SK-N-DZ (cell line): ENCODE measurements around the gene ANKZF1.

ENCODE experiments used
- DNase-seq: peaks from one replicate; pipeline ENCODE4 v3.0.0-alpha.2; 2015; ENCODE audit warnings: low spot score

Gene ANKZF1

DNA sequence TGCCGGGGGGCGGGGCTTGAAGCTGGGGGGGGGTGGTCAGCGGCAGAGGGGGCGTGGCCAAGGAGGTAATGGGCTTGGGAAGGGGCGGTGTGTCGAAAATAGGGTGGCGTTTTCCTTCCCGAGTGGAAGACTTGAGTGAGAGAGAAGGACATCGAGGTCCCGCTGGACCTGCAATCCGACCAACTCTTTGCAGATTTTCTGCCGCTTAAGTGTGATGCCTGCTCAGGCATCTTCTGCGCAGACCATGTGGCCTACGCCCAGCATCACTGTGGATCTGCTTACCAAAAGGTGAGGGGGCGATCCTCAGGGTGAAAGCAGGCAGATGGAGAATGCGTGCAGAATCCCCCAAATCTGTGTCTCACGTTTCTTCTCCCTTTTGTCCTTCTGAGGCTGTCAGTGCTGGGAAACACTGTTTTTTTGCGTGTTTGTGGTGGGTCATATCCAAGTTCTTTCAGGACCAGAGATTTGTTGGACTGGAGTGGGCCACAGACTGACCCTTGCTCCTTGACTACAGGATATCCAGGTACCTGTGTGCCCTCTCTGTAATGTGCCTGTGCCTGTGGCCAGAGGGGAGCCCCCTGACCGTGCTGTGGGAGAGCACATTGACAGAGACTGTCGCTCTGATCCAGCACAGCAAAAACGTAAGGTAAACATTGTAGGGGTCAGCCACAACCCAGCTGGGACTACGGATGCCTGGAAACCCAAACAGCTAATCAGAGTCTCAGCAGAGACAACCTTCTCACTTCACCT is 22.3 kb upstream of the ANKZF1 start:
- no peak for DNase-seq

- no peak for DNase-seq
Measured at GRCh38 chr2:219207884-219208740, 21.5 kb upstream of the ANKZF1 start.

GRCh38 chr2:219209236-219210195 is 20.1 kb upstream of the ANKZF1 start:
- no peak for DNase-seq

- no peak for DNase-seq
Measured at GRCh38 chr2:219210196-219210885, 19.3 kb upstream of the ANKZF1 start.

DNA sequence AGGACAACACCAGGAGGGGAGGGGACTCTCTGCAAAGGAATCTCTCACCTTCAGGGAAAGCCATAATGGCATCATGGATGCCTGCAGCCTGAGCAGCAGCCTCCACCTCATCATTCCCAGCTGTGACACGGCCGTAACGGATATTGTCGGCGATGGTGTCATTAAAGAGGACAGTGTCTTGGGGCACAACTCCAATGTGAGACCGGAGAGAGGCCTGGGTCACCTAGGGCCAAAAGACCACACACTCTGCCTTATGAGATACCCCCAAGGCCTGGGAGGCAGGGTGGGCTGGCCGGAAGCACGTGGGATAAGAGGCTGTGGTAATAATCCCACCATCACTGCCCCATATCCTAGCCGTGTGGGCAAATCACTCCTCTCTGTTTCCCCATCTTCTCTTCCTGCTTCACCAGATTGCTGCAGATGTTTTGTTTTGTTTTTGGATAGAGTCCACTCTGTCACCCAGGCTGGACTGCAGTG is 18.7 kb upstream of the ANKZF1 start:
- DNase-seq: no peak

DNA sequence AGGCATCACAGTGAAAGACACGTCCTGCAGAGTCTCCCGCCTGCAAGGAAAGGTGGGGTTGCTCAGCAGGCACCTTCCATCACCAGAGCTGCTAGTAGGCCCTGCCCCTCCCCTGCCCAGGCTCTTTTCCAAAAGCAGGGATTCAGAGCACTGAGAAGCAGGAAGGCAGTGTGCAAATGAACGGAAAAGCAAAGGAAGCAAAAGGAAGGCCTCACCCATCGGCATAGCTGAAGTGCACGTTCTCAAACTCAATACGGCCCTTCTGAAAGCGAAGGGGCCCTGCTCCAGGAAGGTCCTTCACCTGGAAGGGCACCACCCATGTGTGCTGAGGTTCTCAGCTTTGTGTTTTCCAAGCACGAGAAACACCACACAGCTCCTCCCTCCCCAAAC is 16.6 kb upstream of the ANKZF1 start:
- DNase-seq: no peak

DNA sequence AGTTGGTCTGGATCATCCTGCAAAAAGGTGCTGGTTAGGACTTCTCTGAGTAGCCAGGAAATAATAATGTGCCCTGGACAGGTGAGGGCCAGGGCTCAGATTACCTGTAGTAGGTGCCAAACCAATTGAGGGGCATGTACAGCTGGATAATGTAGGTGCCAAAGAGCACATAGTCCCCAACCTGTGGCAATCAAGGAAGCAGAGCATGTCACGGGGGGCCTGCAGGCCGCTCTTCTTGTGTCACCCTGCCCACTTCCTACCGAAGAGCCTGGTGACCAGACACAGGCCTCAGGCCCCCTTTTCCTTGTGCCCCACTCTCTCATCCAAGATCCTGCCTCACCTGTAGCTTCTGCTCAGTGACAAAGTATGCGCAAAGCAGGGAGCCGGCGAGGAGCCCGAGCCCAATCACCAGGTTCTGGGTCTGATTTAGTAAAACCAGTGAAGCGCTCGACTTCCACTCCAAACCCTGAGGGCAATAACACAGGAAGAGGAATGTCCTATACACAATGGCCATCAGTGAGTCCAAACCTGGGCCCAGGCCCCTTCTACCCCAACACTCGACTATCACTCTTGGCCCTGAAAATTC is 16.0 kb upstream of the ANKZF1 start:
- DNase-seq: no peak

GRCh38 chr2:219214141-219214540 is 15.5 kb upstream of the ANKZF1 start:
- no peak for DNase-seq

- no peak for DNase-seq
Measured at GRCh38 chr2:219214786-219215185, 14.8 kb upstream of the ANKZF1 start.

DNA sequence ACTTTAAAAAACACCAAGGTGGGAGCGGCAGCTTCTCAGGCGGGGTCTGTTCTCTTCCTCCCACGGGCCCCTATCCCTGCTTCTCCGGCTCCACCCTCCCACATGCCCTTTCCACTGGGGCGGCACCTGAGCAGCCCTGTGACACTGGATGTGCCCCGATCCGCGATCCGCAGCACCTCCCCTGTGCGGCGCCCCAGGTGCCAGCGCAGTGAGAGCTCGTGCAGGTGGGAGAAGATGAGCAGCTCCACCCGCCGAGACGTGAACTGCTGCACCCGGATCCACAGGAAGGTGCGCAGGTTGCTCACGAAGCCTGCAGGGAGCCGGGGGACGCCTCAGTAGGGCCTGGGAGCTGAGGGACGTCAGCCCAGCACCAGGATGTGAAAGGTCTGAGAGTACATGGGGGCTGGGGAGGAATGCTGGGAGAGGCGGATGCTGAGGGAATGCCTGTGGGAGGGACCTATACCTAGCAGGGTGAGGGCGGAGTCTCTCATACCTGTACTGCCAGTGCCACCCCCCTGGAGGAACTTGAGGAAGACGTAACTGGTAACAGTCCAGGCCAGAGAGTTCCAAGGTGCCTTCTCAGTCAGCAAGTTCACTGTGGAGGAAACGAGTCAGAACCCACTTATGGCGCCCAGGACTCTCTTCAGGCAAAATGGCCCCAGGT is 13.6 kb upstream of the ANKZF1 start:
- DNase-seq: no peak

- DNase-seq: no peak
Measured at GRCh38 chr2:219216535-219216915, 13.1 kb upstream of the ANKZF1 start.

DNA sequence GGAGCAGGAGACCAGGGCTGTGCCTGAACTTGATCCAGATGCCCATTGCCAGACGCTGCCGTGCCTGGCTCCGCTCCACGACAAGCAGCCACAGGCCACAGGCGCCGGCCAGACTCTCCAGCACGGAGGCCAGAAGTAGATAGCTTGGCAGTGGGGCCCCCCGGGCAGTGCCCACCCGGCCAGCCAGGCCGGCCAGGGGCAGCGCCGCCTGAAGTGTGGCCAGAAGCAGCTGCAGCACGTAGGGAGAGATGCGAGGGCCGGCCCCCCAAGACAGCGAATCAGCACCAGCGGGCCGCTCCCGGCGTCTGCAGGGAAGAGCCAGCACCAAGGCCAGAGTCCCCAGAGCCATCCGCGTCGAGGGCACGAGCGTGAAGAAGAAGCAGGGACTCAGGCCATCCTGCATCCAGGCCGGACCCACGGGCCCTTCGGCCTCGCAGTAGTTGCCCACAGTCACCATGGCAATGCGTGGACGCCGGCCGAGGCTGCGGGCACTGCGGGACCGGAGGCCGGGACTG is 11.3 kb upstream of the ANKZF1 start:
- DNase-seq: no peak

DNA sequence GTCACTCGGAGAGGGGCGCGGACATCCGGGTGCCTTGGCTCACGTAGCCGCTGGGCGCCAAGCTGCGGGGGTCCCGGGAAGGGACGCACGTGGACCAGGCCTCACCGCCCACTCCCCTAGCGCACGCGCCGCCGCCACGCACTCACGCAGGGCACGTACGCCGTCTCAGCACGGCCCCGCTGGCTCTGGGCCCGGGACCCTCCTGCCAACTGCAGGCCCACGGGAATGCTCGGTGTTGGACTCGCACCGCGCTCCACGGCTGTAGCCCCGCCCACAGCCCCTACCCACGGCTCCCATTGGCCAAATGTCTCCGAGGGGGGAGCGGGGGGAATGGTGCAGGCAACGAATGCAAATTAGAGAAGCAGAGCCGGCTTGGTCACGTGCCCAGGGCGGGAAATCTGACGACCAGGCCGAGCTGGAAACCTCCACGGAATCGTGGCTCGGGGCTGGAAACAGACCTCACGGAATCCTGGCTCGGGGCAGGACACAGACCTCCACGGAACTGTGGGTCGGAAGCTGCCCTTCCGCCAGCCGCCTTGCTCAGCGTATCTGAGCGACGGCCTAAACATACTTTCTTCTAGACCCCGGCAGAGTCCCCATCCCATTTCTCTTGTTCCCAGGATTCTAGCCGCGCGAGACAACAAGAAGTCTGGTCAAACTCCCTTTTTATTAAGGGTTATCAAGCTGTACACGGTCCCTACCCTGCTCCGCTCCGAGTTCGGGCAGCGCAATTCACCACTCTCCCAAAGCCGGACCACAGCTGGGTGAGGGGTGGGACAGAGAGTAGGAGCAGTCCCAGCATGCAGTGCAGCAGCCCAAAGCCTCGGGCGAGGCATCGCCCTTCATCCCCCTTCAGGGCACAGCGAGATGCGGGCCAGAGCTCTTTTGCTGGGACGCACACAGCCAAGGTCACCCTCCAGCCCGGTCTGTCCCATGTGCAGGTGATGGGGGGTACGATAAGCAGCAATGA is 10.6 kb upstream of the ANKZF1 start, which contains the start of gene ABCB6:
TSS of gene ABCB6 (minus strand) at position 227 of the 970 bp plus-strand sequence. CDS start 285 bp downstream, outside the sequence.
- peak; percentile 96 for DNase-seq

- no peak for DNase-seq
Measured at GRCh38 chr2:219219784-219220532, 9.6 kb upstream of the ANKZF1 start.

DNA sequence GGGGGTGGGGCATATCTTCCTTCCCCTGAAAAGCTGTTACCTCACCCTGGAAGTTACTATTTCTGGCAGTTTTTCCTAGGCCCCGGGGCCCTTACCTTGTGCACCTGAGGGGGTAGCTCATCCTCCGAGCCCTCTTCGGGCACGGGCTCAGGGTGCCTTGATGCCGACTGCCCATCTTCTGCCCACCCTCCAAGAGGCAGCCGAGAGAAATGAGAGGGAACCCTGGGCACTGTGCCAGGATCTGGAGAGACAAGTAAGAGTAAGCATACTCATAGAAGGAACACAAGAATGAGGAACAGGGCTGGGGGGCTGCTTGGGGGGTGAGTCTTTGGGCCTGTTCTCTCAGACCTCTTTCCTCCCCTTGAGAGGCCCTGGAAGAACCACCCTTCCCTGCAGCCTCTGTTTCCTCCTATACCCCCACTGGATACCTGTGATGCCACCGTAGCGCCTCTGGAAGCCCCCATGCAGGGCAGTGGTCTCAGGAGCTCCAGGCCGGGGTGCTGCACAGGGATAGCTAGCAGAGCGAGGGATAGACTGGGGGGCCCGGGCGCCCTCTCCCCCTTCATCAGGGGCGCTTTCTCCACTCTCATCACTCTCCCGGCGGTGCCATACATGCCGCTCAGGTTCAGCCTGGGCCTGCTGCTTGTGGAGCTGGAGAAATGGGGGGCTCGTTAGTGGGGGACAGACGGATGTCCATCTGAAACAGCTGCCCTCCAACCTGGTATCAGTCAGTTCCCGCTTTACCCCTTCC is 8.8 kb upstream of the ANKZF1 start:
- no peak for DNase-seq

- no peak for DNase-seq
Measured at GRCh38 chr2:219221957-219222518, 7.6 kb upstream of the ANKZF1 start.
